HepG2 (cell line): ENCODE results near the gene SLC22A14. TPM values are rescaled to one million over a fixed set of nuclear protein-coding genes. Genes with fewer than 3 reads are reported as not detected.

Source experiments
- AHDC1 ChIP-seq: sonication (generic); formaldehyde crosslinking; IDR thresholded peaks from 2 replicates; pipeline ENCODE4 v1.5.1; 2020; ENCODE audit warnings: mild to moderate bottlenecking, missing genetic modification reagents, borderline replicate concordance
- ARNTL ChIP-seq: sonication (generic); formaldehyde crosslinking; IDR thresholded peaks from 2 replicates; pipeline ENCODE4 v1.4.0; 2020; ENCODE audit warnings: mild to moderate bottlenecking, missing genetic modification reagents
- DNMT3B ChIP-seq: conservative IDR thresholded peaks from 2 replicates; pipeline ENCODE4 v1.6.1; 2016; ENCODE audit warnings: missing biosample characterization, control low read depth
- DPF2 ChIP-seq: sonication (generic); formaldehyde crosslinking; IDR thresholded peaks from 2 replicates; pipeline ENCODE4 v1.4.0; 2020; ENCODE audit warnings: mild to moderate bottlenecking, low read depth, missing genetic modification reagents, borderline replicate concordance
- GMEB1 ChIP-seq: sonication (generic); formaldehyde crosslinking; IDR thresholded peaks from 2 replicates; pipeline ENCODE4 v1.5.1; 2020; ENCODE audit warnings: missing genetic modification reagents, mild to moderate bottlenecking, borderline replicate concordance
- KAT8 ChIP-seq: IDR thresholded peaks from 2 replicates; pipeline ENCODE4 v1.6.1; 2016; ENCODE audit warnings: missing genetic modification reagents, missing compliant biosample characterization
- MXD3 ChIP-seq: IDR thresholded peaks from 2 replicates; pipeline ENCODE4 v1.6.1; 2016; ENCODE audit warnings: mild to moderate bottlenecking, missing biosample characterization, missing genetic modification reagents
- RARA ChIP-seq: IDR thresholded peaks from 2 replicates; pipeline ENCODE4 v1.6.1; 2016; ENCODE audit warnings: missing genetic modification reagents, missing compliant biosample characterization
- SMAD1 ChIP-seq: sonication (generic); formaldehyde crosslinking; IDR thresholded peaks from 2 replicates; pipeline ENCODE4 v1.4.0; 2020; ENCODE audit warnings: missing genetic modification reagents, low read depth, mild to moderate bottlenecking, borderline replicate concordance
- ZFP36 ChIP-seq: fragments of 150-350 bp; IDR thresholded peaks from 2 replicates; pipeline ENCODE4 v1.6.1; 2018; ENCODE audit warnings: borderline replicate concordance, low read length, low read depth; ENCODE audit not compliant: partially characterized antibody
- ZNF124 ChIP-seq: sonication (generic); formaldehyde crosslinking; IDR thresholded peaks from 2 replicates; pipeline ENCODE4 v1.4.0; 2020; ENCODE audit warnings: missing genetic modification reagents
- ZNF432 ChIP-seq: sonication (generic); formaldehyde crosslinking; IDR thresholded peaks from 2 replicates; pipeline ENCODE4 v1.5.0; 2020; ENCODE audit warnings: missing genetic modification reagents, mild to moderate bottlenecking, borderline replicate concordance
- ZNF646 ChIP-seq: sonication (generic); formaldehyde crosslinking; IDR thresholded peaks from 2 replicates; pipeline ENCODE4 v1.9.0; 2021; ENCODE audit warnings: mild to moderate bottlenecking, missing genetic modification reagents
- ZNF761 ChIP-seq: sonication (generic); formaldehyde crosslinking; conservative IDR thresholded peaks from 2 replicates; pipeline ENCODE4 v1.4.0; 2020; ENCODE audit warnings: mild to moderate bottlenecking, missing genetic modification reagents
- polyA plus RNA-seq, 8 experiments: library from polyadenylated mRNA; depleted of rRNA in 3 of 8; stranded (reverse) in 7 of 8; unstranded in 1 of 8; fragments of >200 nt; fragmentation: Illumina TruSeq in 4 of 8; extraction: Trizol in 4 of 8; gene quantifications; 2 replicates each; pipeline versions ENCODE4 v1.2.1 to v1.2.3, GENCODE V29; 2011 to 2016; ENCODE audit warnings: low read depth in 4 of 8, missing spikeins in 1 of 8, mixed read lengths in 1 of 8; ENCODE audit not compliant: insufficient read depth in 1 of 8
- total RNA-seq, 5 experiments: library from RNA; depleted of rRNA; stranded (reverse); fragments of >200 nt; fragmentation: Illumina TruSeq; extraction: Trizol; gene quantifications; 2 replicates each; pipeline ENCODE4 v1.2.3, GENCODE V29; 2016; ENCODE audit warnings: low read depth in 1 of 5

The SLC22A14 gene
- total and polyA plus RNA-seq, 2 of the 13 experiments (the other 11 are each of a cell fraction or from before 2014, with no cell fraction given) = 0.03 TPM; not detected in 1

GRCh38 chr3:38346587-38347410 lies 64.7 kb downstream of the SLC22A14 start, which contains the start of gene XYLB (continued):
- TF ChIP-seq AHDC1 (CRISPR knock-in tag) (peak; percentile 50), DNMT3B (CRISPR knock-in tag) (0 out of 2 replicates have a peak, but pooled peaks have one; percentile 24), SMAD1 (CRISPR knock-in tag) (peak; percentile 77; the same call in 1 of the 2 replicates), GMEB1 (peak; percentile 93), ZFP36 (no peak), DPF2 (CRISPR knock-in tag) (no peak), KAT8 (CRISPR knock-in tag) (peak; percentile 80), MXD3 (CRISPR knock-in tag) (peak; percentile 96), ZNF432 (CRISPR knock-in tag) (no peak), ZNF761 (CRISPR knock-in tag) (peak; percentile 96), ZNF124 (CRISPR knock-in tag) (peak; percentile 97), ZNF646 (CRISPR knock-in tag) (peak; percentile 73), RARA (peak; percentile 56; the same call in 1 of the 2 replicates), ARNTL (CRISPR knock-in tag) (peak; percentile 98)
